ENCODE results near the gene CDK18. TPM values are rescaled to one million over a fixed set of nuclear protein-coding genes. Genes with fewer than 3 reads are reported as not detected.

The CDK18 gene
- total RNA-seq, 2 donors from 2014 or later = 0.28 to 0.71 TPM

DNA sequence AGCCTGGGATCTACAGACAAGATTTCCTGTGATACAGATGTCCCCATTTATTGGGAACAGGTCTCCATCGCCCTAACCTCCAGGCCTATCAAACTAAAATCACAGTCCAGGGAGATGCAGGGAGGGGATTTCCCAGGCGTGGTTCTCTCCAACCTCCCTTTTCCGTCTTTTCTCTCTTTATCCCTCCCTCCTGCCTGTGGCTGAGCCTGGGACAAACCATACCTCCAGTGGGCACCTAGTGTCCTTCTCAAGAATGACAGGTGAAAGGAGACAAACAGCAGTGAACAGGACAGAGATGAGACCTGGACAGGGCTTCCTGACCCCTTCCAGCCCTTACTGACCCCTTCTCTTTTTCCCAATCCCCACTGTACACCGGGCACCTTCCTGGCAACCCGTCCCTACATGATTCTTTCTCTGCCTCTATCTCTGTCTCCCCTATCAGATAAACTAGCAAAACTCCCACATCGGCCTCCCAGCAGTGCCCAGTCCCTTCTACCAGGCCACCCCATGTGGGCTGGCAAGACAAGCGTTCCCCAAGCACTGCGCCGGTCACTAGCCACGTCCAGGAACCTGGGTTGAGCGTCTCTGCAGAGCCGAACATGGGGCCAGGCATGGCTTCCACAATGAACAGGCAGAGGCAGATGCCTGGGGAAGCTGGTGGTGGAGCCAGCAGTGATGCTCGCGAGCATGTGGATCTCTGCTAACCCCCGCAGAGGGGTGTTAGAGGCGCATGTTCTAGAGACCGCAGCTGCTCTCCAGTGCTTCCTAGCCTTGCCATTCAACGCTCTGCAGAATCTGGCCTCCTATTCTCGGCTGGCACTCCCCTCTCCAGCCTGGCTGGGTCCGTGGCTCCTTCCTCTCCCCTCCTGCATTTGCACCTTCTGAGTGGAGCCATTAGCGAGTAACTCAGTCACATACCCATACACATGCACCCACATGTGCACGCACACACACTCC is 72.6 kb downstream of the CDK18 start:
- Mint-ChIP-seq H3K4me1 (ENCODE audit: low read depth in 2 of 2) (no peaks in the 10 kb centered on the region), H3K27me3 (peaks cover 15% of the 10 kb centered on the region in 2 donors), H3K36me3 (no peaks in the 10 kb centered on the region), H3K27ac (no peak overlapping the region), H3K4me3 (no peak overlapping the region), H3K9me3 (no peaks in the 10 kb centered on the region)
- DNase-seq (ENCODE audit: low spot score) (no peak), ATAC-seq (no peak)

DNA sequence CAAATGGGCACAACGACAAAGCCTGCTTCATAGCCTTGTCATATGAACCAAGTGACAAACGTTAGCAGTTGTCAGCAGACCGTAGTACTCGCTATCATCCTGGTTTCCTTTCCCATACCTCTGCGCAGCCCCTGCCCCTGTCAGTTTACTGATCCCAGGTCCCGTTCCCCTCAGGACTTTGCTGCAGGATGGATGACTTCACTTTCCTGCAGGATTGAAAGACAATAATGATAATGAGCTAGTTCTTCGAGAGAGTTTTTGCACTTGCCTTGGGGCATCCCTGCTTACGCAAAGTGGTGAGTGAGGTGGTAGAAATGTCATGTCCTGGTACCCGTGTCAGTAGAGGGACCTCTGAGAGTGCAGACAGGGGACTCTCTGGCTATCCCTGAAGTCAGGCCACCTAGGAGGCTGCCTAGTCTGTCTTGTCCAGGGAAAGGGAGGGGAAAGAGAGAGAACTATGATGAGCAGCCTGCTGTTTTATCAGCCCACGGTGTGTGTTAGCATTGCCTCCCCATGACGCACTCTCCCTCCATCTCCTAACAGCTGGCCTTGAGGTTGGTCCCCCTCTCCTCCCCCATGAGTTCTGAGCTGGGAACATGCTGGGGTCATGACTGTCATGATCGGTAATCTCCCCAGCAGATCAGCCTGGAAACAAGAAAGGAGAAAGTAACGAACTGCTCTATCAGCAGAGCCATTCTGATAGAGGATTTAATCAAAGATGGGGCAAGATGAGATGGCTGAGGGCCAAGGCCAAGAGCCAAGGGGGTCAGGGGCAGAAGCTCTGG is 73.6 kb downstream of the CDK18 start:
- DNase-seq (ENCODE audit: low spot score) = no peak
- no peaks in the 10 kb centered on the region for H3K9me3 Mint-ChIP-seq
- no peak for ATAC-seq
- H3K4me3 Mint-ChIP-seq = no peak overlapping the region
- no peaks in the 10 kb centered on the region for H3K4me1 Mint-ChIP-seq (ENCODE audit: low read depth in 2 of 2)
- peaks cover 7 to 9% of the 10 kb centered on the region in 2 donors for H3K27me3 Mint-ChIP-seq
- no peak overlapping the region for H3K27ac Mint-ChIP-seq
- no peaks in the 10 kb centered on the region for H3K36me3 Mint-ChIP-seq

DNA sequence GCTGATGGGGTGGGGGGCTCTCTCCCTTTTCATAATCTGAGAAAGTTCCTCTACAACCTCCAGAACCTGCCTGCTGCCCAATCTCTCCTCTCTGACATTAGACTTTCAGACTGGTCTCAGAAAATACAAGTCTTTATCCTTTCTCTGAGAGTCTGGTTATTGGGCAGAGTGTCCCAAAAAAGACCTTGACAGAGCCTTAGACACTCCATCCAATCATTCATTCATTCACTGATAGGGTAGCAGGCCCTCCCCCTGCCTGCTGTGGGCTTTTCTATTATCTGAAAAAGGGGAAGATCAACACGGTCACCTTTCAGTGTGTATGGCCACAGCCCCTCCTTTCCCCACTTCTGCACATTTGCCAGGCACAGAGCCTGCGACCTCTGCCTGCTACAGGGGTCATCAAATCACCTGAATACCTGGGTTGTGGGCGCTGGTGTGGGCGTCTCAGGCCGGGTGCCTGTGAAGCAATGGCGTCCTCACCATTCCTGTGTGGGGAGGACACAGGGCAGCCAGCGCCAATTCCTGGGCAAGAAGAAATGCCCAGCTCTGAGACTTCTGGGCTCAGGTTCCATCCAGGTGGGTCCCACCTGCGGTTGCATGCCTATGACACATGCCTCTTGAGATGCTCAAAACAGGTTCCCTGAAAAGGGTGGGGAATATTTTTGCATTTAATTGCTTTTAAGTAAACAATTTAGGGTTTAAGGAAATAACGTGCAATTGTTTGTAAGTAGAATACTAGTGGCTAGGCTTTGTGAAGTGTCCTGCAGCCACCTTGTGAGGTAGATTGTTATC is 74.5 kb downstream of the CDK18 start:
- no peak for ATAC-seq
- no peak overlapping the region for H3K4me3 Mint-ChIP-seq
- H3K9me3 Mint-ChIP-seq = no peaks in the 10 kb centered on the region
- no peaks in the 10 kb centered on the region for H3K4me1 Mint-ChIP-seq (ENCODE audit: low read depth in 2 of 2)
- H3K36me3 Mint-ChIP-seq = no peaks in the 10 kb centered on the region
- no peak overlapping the region for H3K27ac Mint-ChIP-seq
- no peak for DNase-seq (ENCODE audit: low spot score)
- H3K27me3 Mint-ChIP-seq = peaks cover 7 to 9% of the 10 kb centered on the region in 2 donors

DNA sequence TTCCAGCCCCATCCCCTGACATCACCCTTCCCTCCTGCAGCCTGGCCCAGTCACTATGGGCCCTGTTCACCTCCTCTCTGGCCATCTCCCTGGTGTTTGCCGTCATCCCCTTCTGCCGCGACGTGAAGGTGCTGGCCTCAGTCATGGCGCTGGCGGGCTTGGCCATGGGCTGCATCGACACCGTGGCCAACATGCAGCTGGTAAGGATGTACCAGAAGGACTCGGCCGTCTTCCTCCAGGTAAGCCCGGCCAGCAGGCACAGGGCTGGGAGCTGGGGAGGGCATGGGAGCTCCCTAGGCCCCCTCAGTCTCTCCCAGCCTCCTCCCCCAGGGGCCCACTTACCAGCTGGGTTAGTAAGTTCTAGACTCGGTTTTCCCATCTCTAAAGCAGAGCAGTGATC is 75.2 kb downstream of the CDK18 start:
- Mint-ChIP-seq H3K36me3 (no peaks in the 10 kb centered on the region), H3K27ac (no peak overlapping the region), H3K4me1 (ENCODE audit: low read depth in 2 of 2) (no peaks in the 10 kb centered on the region), H3K4me3 (no peak overlapping the region), H3K27me3 (peaks cover 7 to 9% of the 10 kb centered on the region in 2 donors), H3K9me3 (no peaks in the 10 kb centered on the region)
- ATAC-seq (no peak), DNase-seq (ENCODE audit: low spot score) (no peak)

DNA sequence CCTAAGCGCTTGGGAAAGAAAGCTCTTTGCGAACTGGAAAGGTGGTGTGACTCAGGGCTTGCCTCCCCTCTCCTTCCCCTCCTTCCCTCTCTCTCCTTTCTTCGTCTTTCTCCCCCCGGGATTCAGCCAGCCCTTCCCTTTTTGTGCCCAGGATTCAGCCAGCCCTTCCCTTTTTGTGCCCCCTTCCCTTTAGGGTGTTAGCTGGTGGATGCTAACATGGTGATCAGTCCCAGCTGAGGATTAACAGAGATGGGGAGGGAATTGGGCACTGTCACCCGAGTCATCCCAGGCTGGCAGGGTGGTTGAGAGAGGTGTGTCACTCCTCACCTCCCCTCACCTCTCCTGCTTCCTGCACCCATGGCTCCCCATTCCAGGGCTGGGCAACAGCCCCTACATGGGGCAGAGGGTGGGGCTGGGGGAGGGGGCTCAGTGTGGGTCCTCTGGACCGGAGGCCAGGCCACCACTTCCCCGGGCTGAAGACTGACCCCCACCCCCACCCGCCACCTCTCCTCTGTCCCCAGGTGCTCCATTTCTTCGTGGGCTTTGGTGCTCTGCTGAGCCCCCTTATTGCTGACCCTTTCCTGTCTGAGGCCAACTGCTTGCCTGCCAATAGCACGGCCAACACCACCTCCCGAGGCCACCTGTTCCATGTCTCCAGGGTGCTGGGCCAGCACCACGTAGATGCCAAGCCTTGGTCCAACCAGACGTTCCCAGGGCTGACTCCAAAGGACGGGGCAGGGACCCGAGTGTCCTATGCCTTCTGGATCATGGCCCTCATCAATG is 75.9 kb downstream of the CDK18 start:
- DNase-seq (ENCODE audit: low spot score) (no peak), ATAC-seq (no peak)
- Mint-ChIP-seq H3K4me1 (ENCODE audit: low read depth in 2 of 2) (no peaks in the 10 kb centered on the region), H3K9me3 (no peaks in the 10 kb centered on the region), H3K27me3 (peaks cover 7 to 9% of the 10 kb centered on the region in 2 donors), H3K4me3 (no peak overlapping the region), H3K36me3 (no peaks in the 10 kb centered on the region), H3K27ac (no peak overlapping the region)

DNA sequence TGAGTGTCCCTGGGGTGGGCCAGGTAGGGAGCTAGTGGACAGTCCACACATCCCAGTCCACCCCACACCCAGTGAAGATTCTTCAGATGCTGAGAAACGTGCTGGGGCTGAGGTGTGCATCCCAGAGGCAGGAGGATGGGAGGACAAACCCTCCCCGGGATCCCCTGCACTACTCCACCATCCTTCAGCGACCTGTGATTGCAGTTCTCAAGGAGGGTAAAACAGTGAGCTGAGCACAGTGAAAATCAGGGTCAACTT is 76.4 kb downstream of the CDK18 start:
- H3K4me3 Mint-ChIP-seq = no peak overlapping the region
- ATAC-seq (no peak), DNase-seq (ENCODE audit: low spot score) (no peak)
- no peaks in the 10 kb centered on the region for H3K36me3 Mint-ChIP-seq
- H3K9me3 Mint-ChIP-seq = no peaks in the 10 kb centered on the region
- peaks cover 7 to 9% of the 10 kb centered on the region in 2 donors for H3K27me3 Mint-ChIP-seq
- H3K4me1 Mint-ChIP-seq (ENCODE audit: low read depth in 2 of 2) = no peaks in the 10 kb centered on the region
- H3K27ac Mint-ChIP-seq = no peak overlapping the region

DNA sequence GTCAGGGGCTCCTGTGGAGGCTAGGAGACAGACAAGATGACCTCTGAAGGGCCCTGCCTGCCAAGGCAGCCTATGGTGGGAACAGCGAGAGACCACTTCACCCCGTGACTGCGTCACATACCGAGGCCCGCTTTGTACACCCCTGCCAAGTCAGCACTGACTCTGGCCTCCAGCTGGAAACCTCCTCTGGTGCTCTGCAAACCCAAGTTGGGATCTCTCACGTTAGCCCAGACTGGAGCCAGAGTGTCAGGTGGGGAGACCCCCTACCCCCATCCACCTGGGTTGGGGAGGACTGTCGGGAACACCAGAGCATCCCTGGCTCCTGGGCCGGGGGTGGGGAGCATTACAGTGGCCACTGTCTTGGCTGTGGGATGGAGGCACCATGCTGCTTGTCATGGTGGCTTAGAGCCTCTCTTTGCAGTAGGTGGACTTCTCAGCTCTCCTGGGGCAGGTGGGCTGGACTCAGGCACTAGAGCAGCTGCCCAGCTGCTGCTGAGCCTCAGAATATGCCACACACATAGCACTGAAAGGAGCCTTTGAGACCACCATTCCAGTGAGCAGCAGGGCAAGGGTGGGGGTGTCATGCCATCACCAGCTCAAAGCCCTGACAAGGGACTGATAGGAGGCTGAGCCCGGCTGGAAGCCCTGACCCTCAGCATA is 77.0 kb downstream of the CDK18 start:
- Mint-ChIP-seq H3K4me3 (no peak overlapping the region), H3K27me3 (peaks cover 7 to 9% of the 10 kb centered on the region in 2 donors), H3K36me3 (no peaks in the 10 kb centered on the region), H3K9me3 (no peaks in the 10 kb centered on the region), H3K27ac (no peak overlapping the region), H3K4me1 (ENCODE audit: low read depth in 2 of 2) (no peaks in the 10 kb centered on the region)
- no peak for ATAC-seq
- no peak for DNase-seq (ENCODE audit: low spot score)

DNA sequence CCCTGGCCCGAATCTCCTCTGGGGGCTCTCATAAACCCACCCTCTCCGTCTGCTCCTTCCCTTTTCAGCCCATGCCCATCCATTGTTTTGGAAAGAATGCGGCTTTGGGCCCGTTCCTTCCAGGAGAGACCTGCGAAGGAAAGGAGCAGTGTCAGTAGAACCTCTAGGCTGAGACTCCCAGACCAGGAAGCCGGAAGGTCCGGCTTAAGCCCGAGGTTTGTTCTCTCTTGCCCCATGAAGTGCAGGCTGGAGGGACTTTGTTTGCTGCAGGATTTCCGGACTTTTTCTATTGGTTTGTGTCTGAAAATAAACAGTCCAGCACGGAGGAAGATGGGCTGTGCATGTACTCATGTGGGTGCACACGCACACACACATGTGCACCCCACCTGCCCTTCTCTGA is 77.6 kb downstream of the CDK18 start:
- ATAC-seq = no peak
- Mint-ChIP-seq H3K27ac (no peak overlapping the region), H3K27me3 (peaks cover 8 to 9% of the 10 kb centered on the region in 2 donors), H3K9me3 (no peaks in the 10 kb centered on the region), H3K4me3 (no peak overlapping the region), H3K4me1 (ENCODE audit: low read depth in 2 of 2) (no peaks in the 10 kb centered on the region), H3K36me3 (no peaks in the 10 kb centered on the region)
- no peak for DNase-seq (ENCODE audit: low spot score)

Other genes starting within 250 kb of the CDK18 start
- 1 to 10 TPM; 1.0 to 2.5 TPM for gene NUAK2, start 182.9 kb upstream of the CDK18 start, total RNA-seq
- gene KLHDC8A, start 147.7 kb upstream of the CDK18 start, total RNA-seq = not detected
- not detected for gene LEMD1, start 82.6 kb upstream of the CDK18 start, total RNA-seq
- not detected for gene BLACAT1, start 48.6 kb upstream of the CDK18 start, total RNA-seq
- gene ELK4, start 127.3 kb downstream of the CDK18 start, total RNA-seq = 10 to 100 TPM; 78.7 to 97.8 TPM
- gene SLC45A3, start 175.8 kb downstream of the CDK18 start, total RNA-seq = 1 to 10 TPM in 1 of 2 donors, under 1 TPM in 1; 0.64 to 5.1 TPM
- 100 to 1,000 TPM in 1 of 2 donors, 10 to 100 TPM in 1; 95.1 to 156 TPM for gene NUCKS1, start 245.5 kb downstream of the CDK18 start, total RNA-seq

All from natural killer cell treated with Interleukin-12 subunit alpha and Interleukin-12 subunit beta and Interleukin-15 and Interleukin-18, amount 100 ng/mL, for 72 hours (primary cell).